Activated naive CD4-positive, alpha-beta T cell treated with anti-CD3 and anti-CD28 coated beads, Interleukin-2, amount 10 ng/mL, durations not matched to agents 7 days and 5 days (primary cell): ENCODE data around the gene TMEM212.
"Not testable (repeated sequence)": the region's sequence is repeated elsewhere in the genome, so short reads cannot be mapped to it uniquely, and the experiment has no call there.

Experiments used
- CTCF ChIA-PET: fragments of 350-600 bp; sonication (Branson Sonifier 250); formaldehyde crosslinking; loops from one replicate; lab custom pipeline; 2021; ENCODE audit warnings: antibody characterized with exemption; lab: Charles Lee
- DNase-seq: peaks from one replicate; pipeline ENCODE4 v3.0.0-alpha.2; 2020
- H3K27ac Mint-ChIP-seq: one replicate; pipeline ENCODE4 v1.8.0; 2021; ENCODE audit warnings: mild to moderate bottlenecking, moderate library complexity, mixed read lengths
- H3K27me3 Mint-ChIP-seq: one replicate; pipeline ENCODE4 v1.8.0; 2021; ENCODE audit warnings: mild to moderate bottlenecking, mixed read lengths
- H3K36me3 Mint-ChIP-seq: one replicate; pipeline ENCODE4 v1.8.0; 2021; ENCODE audit warnings: mixed read lengths
- H3K4me1 Mint-ChIP-seq: one replicate; pipeline ENCODE4 v1.8.0; 2021; ENCODE audit warnings: mixed read lengths
- H3K4me3 Mint-ChIP-seq: one replicate; pipeline ENCODE4 v1.8.0; 2021; ENCODE audit warnings: mild to moderate bottlenecking, moderate library complexity, mixed read lengths
- H3K9me3 Mint-ChIP-seq: one replicate; pipeline ENCODE4 v1.8.0; 2021; ENCODE audit warnings: mixed read lengths

TMEM212 gene

GRCh38 chr3:171883893-171884279, 40.7 kb downstream of the TMEM212 start:
- no peak for DNase-seq
- no peaks in the 10 kb centered on the region for H3K9me3 Mint-ChIP-seq
- CTCF ChIA-PET = no interaction called here
- H3K4me3 Mint-ChIP-seq = no peak overlapping the region
- H3K27ac Mint-ChIP-seq = no peak overlapping the region
- H3K36me3 Mint-ChIP-seq = no peaks in the 10 kb centered on the region
- no peaks in the 10 kb centered on the region for H3K4me1 Mint-ChIP-seq
- H3K27me3 Mint-ChIP-seq = peaks cover 11% of the 10 kb centered on the region

GRCh38 chr3:171888466-171888865, 45.3 kb downstream of the TMEM212 start:
- CTCF ChIA-PET = no interaction called here
- H3K27ac Mint-ChIP-seq = no peak overlapping the region
- H3K4me1 Mint-ChIP-seq = no peaks in the 10 kb centered on the region
- peaks cover 10% of the 10 kb centered on the region for H3K27me3 Mint-ChIP-seq
- no peak overlapping the region for H3K4me3 Mint-ChIP-seq
- no peak for DNase-seq
- H3K36me3 Mint-ChIP-seq = no peaks in the 10 kb centered on the region
- no peaks in the 10 kb centered on the region for H3K9me3 Mint-ChIP-seq

GRCh38 chr3:171890398-171890797, 47.2 kb downstream of the TMEM212 start:
- peaks cover 13% of the 10 kb centered on the region for H3K27me3 Mint-ChIP-seq
- H3K27ac Mint-ChIP-seq = no peak overlapping the region
- no peak overlapping the region for H3K4me3 Mint-ChIP-seq
- no peaks in the 10 kb centered on the region for H3K9me3 Mint-ChIP-seq
- no peaks in the 10 kb centered on the region for H3K36me3 Mint-ChIP-seq
- CTCF ChIA-PET = no interaction called here
- no peak for DNase-seq
- H3K4me1 Mint-ChIP-seq = no peaks in the 10 kb centered on the region

- H3K27ac Mint-ChIP-seq = no peak overlapping the region
- CTCF ChIA-PET = no interaction called here
- H3K4me3 Mint-ChIP-seq = no peak overlapping the region
- peaks cover 13% of the 10 kb centered on the region for H3K27me3 Mint-ChIP-seq
- H3K9me3 Mint-ChIP-seq = no peaks in the 10 kb centered on the region
- H3K36me3 Mint-ChIP-seq = no peaks in the 10 kb centered on the region
- DNase-seq = no peak
- no peaks in the 10 kb centered on the region for H3K4me1 Mint-ChIP-seq
These were observed 49.3 kb downstream of the TMEM212 start for GRCh38 chr3:171892457-171892856.

GRCh38 chr3:171895291-171895690, 52.1 kb downstream of the TMEM212 start:
- Mint-ChIP-seq H3K27ac (no peak overlapping the region), H3K9me3 (no peaks in the 10 kb centered on the region), H3K27me3 (peaks cover 14% of the 10 kb centered on the region), H3K4me3 (no peak overlapping the region), H3K36me3 (no peaks in the 10 kb centered on the region), H3K4me1 (no peaks in the 10 kb centered on the region)
- no peak for DNase-seq
- CTCF ChIA-PET = no interaction called here

- Mint-ChIP-seq H3K27me3 (peaks cover 18% of the 10 kb centered on the region), H3K9me3 (no peaks in the 10 kb centered on the region), H3K36me3 (no peaks in the 10 kb centered on the region), H3K4me3 (no peak overlapping the region), H3K4me1 (no peaks in the 10 kb centered on the region), H3K27ac (no peak overlapping the region)
- no peak for DNase-seq
- CTCF ChIA-PET = no interaction called here
These were observed 52.8 kb downstream of the TMEM212 start for GRCh38 chr3:171895900-171896299.

- Mint-ChIP-seq H3K4me3 (no peak overlapping the region), H3K27ac (no peak overlapping the region), H3K36me3 (no peaks in the 10 kb centered on the region), H3K27me3 (peaks cover 18% of the 10 kb centered on the region), H3K4me1 (no peaks in the 10 kb centered on the region), H3K9me3 (no peaks in the 10 kb centered on the region)
- CTCF ChIA-PET = no interaction called here
- no peak for DNase-seq
These were observed 53.2 kb downstream of the TMEM212 start for GRCh38 chr3:171896316-171896715.

- no peaks in the 10 kb centered on the region for H3K36me3 Mint-ChIP-seq
- no peaks in the 10 kb centered on the region for H3K9me3 Mint-ChIP-seq
- peaks cover 17% of the 10 kb centered on the region for H3K27me3 Mint-ChIP-seq
- no peak overlapping the region for H3K4me3 Mint-ChIP-seq
- no peak overlapping the region for H3K27ac Mint-ChIP-seq
- H3K4me1 Mint-ChIP-seq = no peaks in the 10 kb centered on the region
- DNase-seq = no peak
- CTCF ChIA-PET = no interaction called here
These were observed 55.0 kb downstream of the TMEM212 start for GRCh38 chr3:171898192-171898591.

GRCh38 chr3:171900446-171900845, 57.3 kb downstream of the TMEM212 start:
- H3K4me1 Mint-ChIP-seq = no peaks in the 10 kb centered on the region
- no peaks in the 10 kb centered on the region for H3K36me3 Mint-ChIP-seq
- peaks cover 5% of the 10 kb centered on the region for H3K27me3 Mint-ChIP-seq
- no peak overlapping the region for H3K27ac Mint-ChIP-seq
- CTCF ChIA-PET = no interaction called here
- no peaks in the 10 kb centered on the region for H3K9me3 Mint-ChIP-seq
- H3K4me3 Mint-ChIP-seq = no peak overlapping the region
- DNase-seq = no peak

GRCh38 chr3:171901615-171902312, 58.6 kb downstream of the TMEM212 start:
- H3K27me3 Mint-ChIP-seq = peaks cover 4% of the 10 kb centered on the region
- no peak for DNase-seq
- no peaks in the 10 kb centered on the region for H3K4me1 Mint-ChIP-seq
- CTCF ChIA-PET = no interaction called here
- no peak overlapping the region for H3K27ac Mint-ChIP-seq
- H3K36me3 Mint-ChIP-seq = no peaks in the 10 kb centered on the region
- no peaks in the 10 kb centered on the region for H3K9me3 Mint-ChIP-seq
- no peak overlapping the region for H3K4me3 Mint-ChIP-seq

GRCh38 chr3:171904829-171905228, 61.7 kb downstream of the TMEM212 start:
- H3K4me1 Mint-ChIP-seq = no peaks in the 10 kb centered on the region
- no peaks in the 10 kb centered on the region for H3K9me3 Mint-ChIP-seq
- H3K27ac Mint-ChIP-seq = no peak overlapping the region
- peaks cover 4% of the 10 kb centered on the region for H3K27me3 Mint-ChIP-seq
- DNase-seq = no peak
- no peaks in the 10 kb centered on the region for H3K36me3 Mint-ChIP-seq
- no peak overlapping the region for H3K4me3 Mint-ChIP-seq
- CTCF ChIA-PET = interaction anchor here (0.6 kb wide), 1 partner anchor 485 kb away, joined by 3 read pairs; no protein-coding TSS in a partner anchor

GRCh38 chr3:171906503-171906902, 63.4 kb downstream of the TMEM212 start:
- not testable (repeated sequence) for H3K9me3 Mint-ChIP-seq, H3K27ac Mint-ChIP-seq, H3K4me3 Mint-ChIP-seq

GRCh38 chr3:171906951-171907676, 64.0 kb downstream of the TMEM212 start:
- CTCF ChIA-PET = no interaction called here
- no peak overlapping the region for H3K4me3 Mint-ChIP-seq

More at GRCh38 chr3:171906503-171906902, 63.4 kb downstream of the TMEM212 start:
- H3K4me1 Mint-ChIP-seq, H3K27me3 Mint-ChIP-seq, CTCF ChIA-PET, DNase-seq, H3K36me3 Mint-ChIP-seq: not testable (repeated sequence)

GRCh38 chr3:171907761-171908160, 64.6 kb downstream of the TMEM212 start:
- H3K27me3 Mint-ChIP-seq = no peaks in the 10 kb centered on the region
- no peaks in the 10 kb centered on the region for H3K4me1 Mint-ChIP-seq
- no peaks in the 10 kb centered on the region for H3K9me3 Mint-ChIP-seq
- DNase-seq = no peak
- no peak overlapping the region for H3K27ac Mint-ChIP-seq
- no peaks in the 10 kb centered on the region for H3K36me3 Mint-ChIP-seq
- CTCF ChIA-PET = no interaction called here
- no peak overlapping the region for H3K4me3 Mint-ChIP-seq

More at GRCh38 chr3:171906951-171907676, 64.0 kb downstream of the TMEM212 start:
- H3K4me1 Mint-ChIP-seq = no peaks in the 10 kb centered on the region
- H3K36me3 Mint-ChIP-seq = no peaks in the 10 kb centered on the region
- H3K9me3 Mint-ChIP-seq = no peaks in the 10 kb centered on the region
- no peak for DNase-seq
- no peaks in the 10 kb centered on the region for H3K27me3 Mint-ChIP-seq
- no peak overlapping the region for H3K27ac Mint-ChIP-seq

GRCh38 chr3:171908731-171909130, 65.6 kb downstream of the TMEM212 start:
- no peak for DNase-seq
- CTCF ChIA-PET = interaction anchor here (0.8 kb wide), 1 partner anchor 220 kb away, joined by 3 read pairs; no protein-coding TSS in a partner anchor
- Mint-ChIP-seq H3K36me3 (no peaks in the 10 kb centered on the region), H3K4me1 (no peaks in the 10 kb centered on the region), H3K4me3 (no peak overlapping the region), H3K9me3 (no peaks in the 10 kb centered on the region), H3K27ac (no peak overlapping the region), H3K27me3 (no peaks in the 10 kb centered on the region)
